IPS DF 19.7 (cell line): ENCODE measurements around the gene GMPR2.

Experiments used
- DNase-seq: peaks from one replicate; pipeline ENCODE4 v3.0.0-alpha.2; 2013; ENCODE audit warnings: low read depth, low spot score

Gene GMPR2

DNA sequence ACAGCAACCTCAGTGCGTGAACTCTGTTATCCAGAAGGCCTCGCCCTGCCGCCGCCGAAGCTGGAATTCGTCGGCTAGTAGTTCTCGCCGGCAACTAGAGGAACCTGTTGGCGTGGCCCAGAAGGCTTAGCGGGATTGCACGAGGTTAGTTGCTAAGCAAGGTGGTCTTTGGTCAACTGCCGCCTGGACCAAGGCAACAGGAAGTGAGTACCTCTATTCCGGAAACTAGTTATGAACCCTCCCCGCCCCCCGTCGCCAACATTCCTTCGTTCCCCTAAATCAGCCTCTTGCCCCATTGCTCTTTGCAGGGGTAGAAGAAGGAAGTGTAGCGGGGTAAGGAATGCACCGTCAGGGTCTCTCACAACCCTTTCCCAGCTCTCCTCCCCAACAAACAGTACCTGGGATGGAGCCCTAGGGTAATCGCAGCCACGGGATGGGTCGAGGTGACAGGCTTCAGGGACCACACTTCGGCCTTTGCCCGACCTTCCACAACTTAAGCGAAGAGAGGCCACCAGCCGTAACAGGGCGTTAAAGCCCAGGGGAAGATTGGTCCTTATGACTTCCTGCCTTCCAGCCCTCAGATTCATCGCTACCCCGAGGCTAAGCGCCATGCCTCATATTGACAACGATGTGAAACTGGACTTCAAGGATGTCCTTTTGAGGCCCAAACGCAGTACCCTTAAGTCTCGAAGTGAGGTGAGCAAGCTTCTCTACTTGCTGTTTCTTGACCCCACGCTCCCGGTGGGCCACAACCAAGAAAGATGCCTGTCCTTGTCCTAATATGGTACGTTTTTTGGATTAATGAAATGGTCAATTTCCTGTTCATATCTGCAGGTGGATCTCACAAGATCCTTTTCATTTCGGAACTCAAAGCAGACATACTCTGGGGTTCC is at the start of gene GMPR2:
Gene GMPR2, plus strand, starts transcription at position 285 of the 893 bp plus-strand sequence. Its CDS starts 325 bp downstream, at position 610.
- no peak for DNase-seq

DNA sequence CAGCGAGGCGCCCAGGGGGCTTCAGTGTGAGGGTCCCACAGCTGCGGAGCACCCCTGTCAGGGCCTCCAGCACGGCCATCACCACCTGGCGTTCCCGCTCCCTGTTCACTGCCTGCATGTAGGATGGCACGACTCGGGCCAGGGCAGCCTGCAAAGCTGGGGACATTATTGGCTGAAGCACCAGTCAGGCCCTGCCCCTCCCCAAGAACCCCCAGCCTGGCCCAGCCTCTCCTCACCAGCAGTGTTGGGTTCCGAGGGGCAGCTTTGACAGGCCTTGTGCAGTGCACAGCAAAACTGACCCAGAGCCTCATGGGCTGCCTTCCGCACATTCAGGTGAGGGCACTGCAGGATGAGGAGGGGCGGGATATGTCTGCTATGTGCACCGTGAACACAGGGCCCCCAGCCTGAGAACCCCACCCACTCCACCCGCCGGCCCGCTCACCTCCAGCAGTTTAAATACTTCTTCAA is 49.7 kb upstream of the GMPR2 start:
- no peak for DNase-seq

DNA sequence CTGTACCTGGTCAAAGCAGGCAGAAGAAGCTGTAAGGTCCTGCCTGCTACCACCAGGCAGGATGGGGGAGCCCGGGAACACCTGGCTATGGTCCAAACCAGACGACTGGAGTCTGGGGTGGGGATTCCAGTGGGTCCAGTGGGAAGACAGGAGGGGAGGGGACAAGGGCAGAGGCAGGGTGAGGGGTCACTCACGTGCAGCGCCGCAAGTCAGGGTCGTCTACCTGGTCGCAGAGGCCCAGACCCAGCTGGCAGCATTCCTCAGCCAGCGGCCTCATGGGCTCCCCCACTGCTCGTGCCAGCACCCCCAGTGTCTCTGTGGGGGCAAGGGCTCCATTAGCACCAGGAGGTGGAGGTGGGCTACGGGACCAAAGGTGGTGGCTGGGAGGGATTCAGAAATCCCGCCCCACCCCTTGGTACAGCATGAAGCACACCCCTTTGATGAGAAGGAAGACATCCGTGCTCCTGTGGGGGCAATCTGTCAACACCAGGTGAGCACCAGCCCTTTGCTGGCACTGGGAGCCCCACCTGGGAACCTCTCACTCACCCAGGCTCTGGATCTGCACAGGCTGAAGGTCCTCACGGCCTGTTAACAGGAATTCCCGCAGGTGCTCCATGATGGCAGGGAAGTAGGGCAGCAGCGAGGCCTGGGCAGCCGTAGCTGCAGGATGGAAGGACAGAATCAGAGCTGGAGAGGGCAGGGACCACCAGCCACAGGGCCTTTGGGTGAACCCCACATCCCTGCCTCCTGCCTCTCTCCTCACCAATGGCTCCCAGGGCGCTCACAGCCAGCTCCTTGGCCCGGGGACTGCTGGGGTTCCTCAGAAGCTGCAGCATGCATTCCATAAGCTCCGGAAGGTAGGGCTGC is 48.4 kb upstream of the GMPR2 start:
- DNase-seq: no peak

- DNase-seq: no peak
Measured at GRCh38 chr14:24185026-24185425, 47.7 kb upstream of the GMPR2 start.

DNA sequence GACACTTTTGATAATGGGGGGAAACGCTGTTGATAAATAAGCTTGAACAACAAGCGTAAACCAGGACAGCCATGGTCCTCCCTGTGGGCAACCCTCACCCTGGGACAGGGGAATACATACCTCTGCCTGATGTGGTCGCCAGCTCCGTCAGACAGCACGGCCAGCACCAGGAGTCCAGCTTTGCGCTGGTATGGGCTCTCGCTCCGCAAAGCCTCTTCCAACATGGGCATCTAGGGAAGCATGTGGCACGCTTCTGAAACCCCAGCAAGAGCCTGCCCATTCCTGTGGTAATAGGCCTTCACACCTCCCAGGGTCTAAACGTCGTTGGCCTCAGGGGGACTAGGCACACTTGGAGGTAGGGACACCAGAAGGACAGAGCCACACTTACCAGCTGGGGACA is 47.0 kb upstream of the GMPR2 start:
- no peak for DNase-seq

GRCh38 chr14:24186831-24187538 is 45.7 kb upstream of the GMPR2 start:
- DNase-seq: no peak

- DNase-seq: no peak
Measured at GRCh38 chr14:24187539-24187915, 45.2 kb upstream of the GMPR2 start.

- peak; percentile 95 for DNase-seq
Measured at GRCh38 chr14:24188251-24189058, 44.3 kb upstream of the GMPR2 start, which contains the start of gene IPO4. IPO4 (minus strand) TSS chr14:24188816; CDS start chr14:24188787, 29 bp downstream.

GRCh38 chr14:24189059-24189375 is 43.7 kb upstream of the GMPR2 start:
- DNase-seq: no peak

GRCh38 chr14:24189460-24189859 is 43.3 kb upstream of the GMPR2 start:
- DNase-seq: no peak

DNA sequence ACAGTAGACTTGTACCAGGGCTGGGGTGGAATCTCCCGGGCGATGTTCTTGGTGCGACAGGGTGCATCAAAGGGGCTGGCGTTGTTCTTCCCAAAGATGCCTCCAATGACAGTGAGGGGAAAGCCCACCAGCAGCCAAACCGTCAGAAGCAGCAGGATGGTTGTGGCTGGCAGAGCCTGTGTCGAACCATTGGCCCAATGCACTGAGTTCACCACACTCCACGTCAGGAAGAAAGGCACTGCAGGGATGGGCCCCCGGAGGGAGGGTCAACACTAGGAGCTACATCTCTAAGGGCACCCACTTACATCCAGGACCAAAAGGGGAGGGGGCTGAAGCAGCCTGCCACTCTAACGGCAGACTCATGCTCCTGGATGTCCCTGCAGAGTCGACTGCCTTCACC is 42.3 kb upstream of the GMPR2 start:
- DNase-seq: no peak

- DNase-seq: no peak
Measured at GRCh38 chr14:24192933-24193332, 39.8 kb upstream of the GMPR2 start.

DNA sequence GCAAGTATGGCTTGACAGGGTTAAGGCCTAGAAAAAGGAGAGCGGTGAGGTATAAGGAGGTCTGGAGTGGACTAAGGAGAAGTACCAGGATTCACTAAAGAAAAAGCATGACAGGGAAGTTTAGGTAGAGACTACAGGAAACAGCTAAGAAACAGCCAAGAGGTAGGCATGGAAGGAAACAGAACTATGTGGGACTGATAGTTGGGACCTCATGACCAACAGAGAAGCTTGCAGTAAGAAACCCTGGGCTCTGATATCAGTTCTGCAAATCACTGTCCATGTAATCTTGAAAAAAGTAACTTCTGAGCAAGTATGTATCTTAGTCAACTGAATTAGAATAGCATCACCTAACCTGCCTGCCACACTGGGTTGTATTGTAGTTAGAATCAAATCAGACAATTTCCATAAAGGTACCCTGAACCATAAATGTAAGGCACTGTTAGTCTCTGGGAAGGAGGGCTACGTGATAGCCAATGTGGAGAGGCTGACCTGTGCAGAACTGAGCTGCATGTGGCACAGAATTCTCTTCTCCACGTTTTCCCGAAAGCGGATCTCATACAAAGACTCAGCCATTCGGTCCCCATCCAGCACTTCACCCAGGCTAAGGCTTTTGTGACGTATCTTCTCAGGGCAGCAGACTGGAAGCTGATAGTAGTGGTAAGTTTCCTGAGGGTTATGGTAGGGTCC is 38.4 kb upstream of the GMPR2 start:
- no peak for DNase-seq

GRCh38 chr14:24194873-24195185 is 37.9 kb upstream of the GMPR2 start:
- DNase-seq: no peak

DNA sequence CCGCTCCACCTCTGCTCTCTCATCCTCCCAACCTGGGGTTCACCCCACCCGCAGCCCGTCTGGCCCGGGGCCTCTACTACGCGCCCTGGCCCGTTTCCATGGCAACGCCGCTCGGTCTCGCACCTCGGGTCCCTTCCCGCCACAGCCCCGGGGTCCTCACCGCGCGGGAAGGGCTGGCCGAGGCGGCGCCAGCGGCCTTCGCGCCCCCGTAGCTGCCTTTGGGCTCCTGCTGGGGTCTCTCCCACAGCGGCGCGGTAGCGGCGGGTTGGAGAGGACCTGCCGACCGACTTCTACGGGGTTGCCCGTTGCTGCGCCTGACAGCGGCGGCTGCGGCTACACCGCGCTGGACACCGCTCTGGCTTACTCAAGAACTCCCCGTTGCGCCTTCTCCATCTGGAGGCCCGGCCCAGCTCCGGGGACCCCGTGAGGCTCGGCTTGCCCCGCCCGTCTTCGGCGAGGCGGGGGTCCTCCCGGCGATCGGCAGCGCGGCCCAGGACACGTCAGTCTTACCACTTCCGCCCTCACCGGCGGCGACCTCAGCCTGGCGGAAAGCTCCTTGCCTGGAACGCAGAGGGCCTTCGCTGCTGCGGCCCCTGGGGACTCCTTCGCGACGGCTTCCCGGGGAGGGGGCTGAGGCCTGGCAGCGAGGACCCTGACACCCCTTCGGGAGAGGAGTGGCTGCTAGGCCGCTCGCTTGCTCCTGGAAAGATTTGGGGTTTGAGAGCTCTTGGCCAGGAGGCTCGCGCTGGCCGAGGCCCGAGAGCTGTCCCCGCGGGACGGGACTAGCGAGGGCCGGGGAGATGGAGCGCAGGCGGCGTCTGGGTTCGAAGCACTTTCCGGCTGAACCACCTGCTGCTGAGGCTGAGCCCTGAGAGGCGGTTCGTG is 37.3 kb upstream of the GMPR2 start, which contains the start of gene TM9SF1:
Gene TM9SF1, minus strand, starts transcription at position 256 of the 885 bp plus-strand sequence. CDS start 422 bp downstream, outside the sequence.
- DNase-seq: no peak

GRCh38 chr14:24196071-24197055 is 36.4 kb upstream of the GMPR2 start:
- DNase-seq: no peak

GRCh38 chr14:24197056-24197450 is 35.7 kb upstream of the GMPR2 start:
- no peak for DNase-seq

GRCh38 chr14:24198814-24199524 is 33.8 kb upstream of the GMPR2 start:
- DNase-seq: no peak
